Mesendoderm (in vitro differentiated cells): ENCODE measurements around the gene TRAPPC2B. TPM values are rescaled to one million over a fixed set of nuclear protein-coding genes. Genes with fewer than 3 reads are reported as not detected.

Experiments used
- DNase-seq: peaks from one replicate; pipeline ENCODE4 v3.0.0; 2013
- H2AK5ac ChIP-seq: 2 replicates; pipeline ENCODE4 v1.6.1; 2013; ENCODE audit warnings: low read length, inconsistent platforms
- H2BK120ac ChIP-seq: 2 replicates; pipeline ENCODE4 v1.6.1; 2013; ENCODE audit warnings: low read depth, mild to moderate bottlenecking, low read length, moderate library complexity, mixed read lengths
- H2BK15ac ChIP-seq: replicated peaks from 2 replicates; pipeline ENCODE4 v1.6.1; 2013; ENCODE audit warnings: low read depth, mild to moderate bottlenecking, moderate library complexity
- H2BK5ac ChIP-seq: 2 replicates; pipeline ENCODE4 v1.6.1; 2013; ENCODE audit warnings: low read length, inconsistent platforms
- H3K18ac ChIP-seq: 2 replicates; pipeline ENCODE4 v1.6.1; 2013; ENCODE audit warnings: mild to moderate bottlenecking, low read length, mixed read lengths
- H3K23ac ChIP-seq: one replicate; pipeline ENCODE4 v1.6.1; 2013; ENCODE audit warnings: low read length
- H3K27ac ChIP-seq: 2 replicates; pipeline ENCODE4 v1.5.1; 2013; ENCODE audit warnings: low read depth, mild to moderate bottlenecking, inconsistent platforms, low read length, moderate library complexity
- H3K27me3 ChIP-seq: 2 replicates; pipeline ENCODE4 v1.6.1; 2013; ENCODE audit warnings: low read length, control low read depth, mild to moderate bottlenecking, inconsistent platforms; ENCODE audit not compliant: insufficient read depth, poor library complexity
- H3K36me3 ChIP-seq: 2 replicates; pipeline ENCODE4 v1.6.1; 2013; ENCODE audit warnings: low read length, inconsistent platforms; ENCODE audit not compliant: control insufficient read depth, insufficient read depth
- H3K4ac ChIP-seq: one replicate; pipeline ENCODE4 v1.6.1; 2013; ENCODE audit warnings: low read depth, mild to moderate bottlenecking, low read length, moderate library complexity
- H3K4me1 ChIP-seq: 2 replicates; pipeline ENCODE4 v1.6.1; 2013; ENCODE audit warnings: low read depth, low read length, inconsistent platforms; ENCODE audit not compliant: control insufficient read depth
- H3K4me2 ChIP-seq: 2 replicates; pipeline ENCODE4 v1.6.1; 2013; ENCODE audit warnings: low read length
- H3K4me3 ChIP-seq: 2 replicates; pipeline ENCODE4 v1.5.1; 2013; ENCODE audit warnings: mild to moderate bottlenecking, low read length
- H3K56ac ChIP-seq: one replicate; pipeline ENCODE4 v1.6.1; 2013; ENCODE audit warnings: low read length
- H3K79me1 ChIP-seq: 2 replicates; pipeline ENCODE4 v1.6.1; 2013; ENCODE audit warnings: low read length, inconsistent platforms
- H3K79me2 ChIP-seq: 2 replicates; pipeline ENCODE4 v1.6.1; 2013; ENCODE audit warnings: mild to moderate bottlenecking, low read length; ENCODE audit not compliant: control insufficient read depth, insufficient read depth
- H3K9ac ChIP-seq: 2 replicates; pipeline ENCODE4 v1.6.1; 2013; ENCODE audit warnings: low read length, inconsistent platforms
- H4K5ac ChIP-seq: one replicate; pipeline ENCODE4 v1.6.1; 2013; ENCODE audit warnings: low read length
- H4K8ac ChIP-seq: one replicate; pipeline ENCODE4 v1.6.1; 2013; ENCODE audit warnings: low read depth, mild to moderate bottlenecking, control low read depth, low read length, moderate library complexity
- WGBS: extraction: QIAGEN DNeasy Blood & Tissue Kit; methylation state at CpG from one replicate; pipeline ENCODE4 v1.1.7; 2013; ENCODE audit warnings: low lambda C conversion rate, missing lambda C conversion rate; ENCODE audit not compliant: insufficient coverage; ENCODE audit errors: extremely low coverage; 5-methylcytosine and 5-hydroxymethylcytosine counted together
- polyA plus RNA-seq, 2 experiments: library from polyadenylated mRNA; stranded (reverse); fragments of 200-250 nt; gene quantifications; one replicate each; pipeline ENCODE4 v1.2.3, GENCODE V29; 2013

The TRAPPC2B gene
- polyA plus RNA-seq (2013, experiment 1 of 2) = 13.8 TPM
- 13.4 TPM for polyA plus RNA-seq (2013, experiment 2 of 2)

GRCh38 chr19:57362997-57363687 lies at the start of gene TRAPPC2B, which contains the start of gene ZNF547:
Gene TRAPPC2B, plus strand, starts transcription at chr19:57363551. Its CDS starts 1,283 bp downstream, at chr19:57364834.
Gene ZNF547, plus strand, starts transcription at chr19:57363551. Its CDS starts 5,005 bp downstream, at chr19:57368556.
- peak within 1 kb of the TSS; percentile 1 for H4K5ac ChIP-seq
- DNase-seq = peak; percentile 100

GRCh38 chr19:57314146-57314545 lies 49.2 kb upstream of the TRAPPC2B start:
- H3K36me3 ChIP-seq = no peaks in the 10 kb centered on the region
- no peaks in the 10 kb centered on the region for H3K4me1 ChIP-seq
- H4K8ac ChIP-seq = no peak overlapping the region
- no CpG with 5 or more reads among the region's 4 CpGs for WGBS
- no peak overlapping the region for H2BK120ac ChIP-seq
- no peak overlapping the region for H2BK15ac ChIP-seq
- H3K9ac ChIP-seq = no peak overlapping the region
- no peak overlapping the region for H3K23ac ChIP-seq
- H3K18ac ChIP-seq = no peak overlapping the region
- H3K79me1 ChIP-seq = no peaks in the 10 kb centered on the region
- no peak overlapping the region for H3K4me2 ChIP-seq
- H3K4me3 ChIP-seq = no peak overlapping the region
- peaks cover 3% of the 10 kb centered on the region for H3K27me3 ChIP-seq
- H2BK5ac ChIP-seq = no peak overlapping the region
- no peak overlapping the region for H2AK5ac ChIP-seq
- H4K5ac ChIP-seq = no peak overlapping the region
- no peak overlapping the region for H3K56ac ChIP-seq
- no peak for DNase-seq
- H3K4ac ChIP-seq = no peak overlapping the region
- no peak overlapping the region for H3K27ac ChIP-seq
- no peaks in the 10 kb centered on the region for H3K79me2 ChIP-seq

More at GRCh38 chr19:57362997-57363687, at the start of gene TRAPPC2B, which contains the start of gene ZNF547:
- Histone ChIP-seq H3K4ac (peak within 1 kb of the TSS; percentile 50), H3K27me3 (no peaks in the 10 kb centered on the region), H3K56ac (peak within 1 kb of the TSS; percentile 80), H3K18ac (no peak within 1 kb of the TSS), H4K8ac (no peak within 1 kb of the TSS), H2BK15ac (no peak within 1 kb of the TSS), H2AK5ac (no peak within 1 kb of the TSS), H2BK5ac (peak within 1 kb of the TSS; percentile 7), H3K4me3 (peak within 1 kb of the TSS; percentile 81), H2BK120ac (no peak within 1 kb of the TSS), H3K9ac (peak within 1 kb of the TSS; percentile 84), H3K27ac (no peak within 1 kb of the TSS), H3K79me2 (peaks cover 5% of the 10 kb centered on the region), H3K4me1 (no peaks in the 10 kb centered on the region), H3K79me1 (peaks cover 3% of the 10 kb centered on the region), H3K23ac (no peak within 1 kb of the TSS), H3K4me2 (peak within 1 kb of the TSS; percentile 94), H3K36me3 (no peaks in the 10 kb centered on the region)
- WGBS = no CpG with 5 or more reads among the region's 47 CpGs

- peaks cover 3% of the 10 kb centered on the region for H3K27me3 ChIP-seq
Measured at GRCh38 chr19:57317503-57317902, 45.8 kb upstream of the TRAPPC2B start.

GRCh38 chr19:57319869-57320179 lies 43.5 kb upstream of the TRAPPC2B start:
- H3K79me1 ChIP-seq = peaks cover 11% of the 10 kb centered on the region
- H2BK120ac ChIP-seq = no peak overlapping the region
- H3K9ac ChIP-seq = peak overlapping the region; percentile 88
- WGBS = no CpG with 5 or more reads among the region's 1 CpG
- H3K27ac ChIP-seq = peak overlapping the region; percentile 34
- no peak overlapping the region for H3K18ac ChIP-seq
- H2BK5ac ChIP-seq = no peak overlapping the region
- H2AK5ac ChIP-seq = no peak overlapping the region
- H3K79me2 ChIP-seq = peaks cover 22% of the 10 kb centered on the region
- no peak overlapping the region for H3K23ac ChIP-seq
- H3K4me1 ChIP-seq = peaks cover 2% of the 10 kb centered on the region
- H3K4me2 ChIP-seq = peak overlapping the region; percentile 51
- DNase-seq = no peak
- no peak overlapping the region for H4K5ac ChIP-seq
- peak overlapping the region; percentile 72 for H3K56ac ChIP-seq
- peaks cover 3% of the 10 kb centered on the region for H3K27me3 ChIP-seq
- peak overlapping the region; percentile 62 for H3K4me3 ChIP-seq
- H2BK15ac ChIP-seq = no peak overlapping the region
- no peak overlapping the region for H3K4ac ChIP-seq
- H3K36me3 ChIP-seq = no peaks in the 10 kb centered on the region
- no peak overlapping the region for H4K8ac ChIP-seq

More at GRCh38 chr19:57317503-57317902, 45.8 kb upstream of the TRAPPC2B start:
- Histone ChIP-seq H3K9ac (no peak overlapping the region), H3K4me3 (no peak overlapping the region), H3K18ac (no peak overlapping the region), H3K79me2 (peaks cover 18% of the 10 kb centered on the region), H3K36me3 (no peaks in the 10 kb centered on the region), H4K5ac (no peak overlapping the region), H3K27ac (no peak overlapping the region), H3K4me1 (peaks cover 2% of the 10 kb centered on the region), H3K23ac (no peak overlapping the region), H2BK15ac (no peak overlapping the region), H2BK5ac (no peak overlapping the region), H3K4me2 (no peak overlapping the region), H3K4ac (no peak overlapping the region), H2BK120ac (no peak overlapping the region), H3K56ac (no peak overlapping the region), H4K8ac (no peak overlapping the region), H2AK5ac (no peak overlapping the region), H3K79me1 (peaks cover 4% of the 10 kb centered on the region)
- WGBS = no CpG with 5 or more reads among the region's 29 CpGs
- no peak for DNase-seq

GRCh38 chr19:57320180-57321084 lies 42.9 kb upstream of the TRAPPC2B start, which contains the start of gene ZNF543:
Gene ZNF543, plus strand, starts transcription at chr19:57320472. Its CDS starts 382 bp downstream, at chr19:57320854.
- peaks cover 1% of the 10 kb centered on the region for H3K36me3 ChIP-seq
- no peak within 1 kb of the TSS for H4K8ac ChIP-seq
- no peak within 1 kb of the TSS for H4K5ac ChIP-seq
- no peak within 1 kb of the TSS for H2AK5ac ChIP-seq
- H2BK5ac ChIP-seq = no peak within 1 kb of the TSS
- peak within 1 kb of the TSS; percentile 62 for H3K4me3 ChIP-seq
- H2BK120ac ChIP-seq = no peak within 1 kb of the TSS
- H3K79me2 ChIP-seq = peaks cover 22% of the 10 kb centered on the region
- no peak within 1 kb of the TSS for H3K23ac ChIP-seq
- DNase-seq = peak; percentile 98
- H3K79me1 ChIP-seq = peaks cover 11% of the 10 kb centered on the region
- H3K4me2 ChIP-seq = peak within 1 kb of the TSS; percentile 51
- H3K27me3 ChIP-seq = peaks cover 3% of the 10 kb centered on the region
- peak within 1 kb of the TSS; percentile 34 for H3K27ac ChIP-seq
- H3K9ac ChIP-seq = peak within 1 kb of the TSS; percentile 90
- H3K56ac ChIP-seq = peak within 1 kb of the TSS; percentile 89
- peaks cover 2% of the 10 kb centered on the region for H3K4me1 ChIP-seq
- H3K18ac ChIP-seq = peak within 1 kb of the TSS; percentile 69
- no peak within 1 kb of the TSS for H2BK15ac ChIP-seq
- no CpG with 5 or more reads among the region's 71 CpGs for WGBS
- peak within 1 kb of the TSS; percentile 75 for H3K4ac ChIP-seq
